CD4-positive, alpha-beta T cell (primary cell): ENCODE results near the gene RASSF10. TPM values are rescaled to one million over a fixed set of nuclear protein-coding genes. Genes with fewer than 3 reads are reported as not detected.

ENCODE experiments used
- ATAC-seq: fragments of 200-7000 bp; cut with Tn5 transposase; one replicate; pipeline ENCODE4 v1.10.0; 2022; ENCODE audit warnings: mild to moderate bottlenecking; ENCODE audit not compliant: poor library complexity
- CTCF ChIA-PET: fragments of 350-600 bp; sonication (Branson Sonifier 250); formaldehyde crosslinking; loops from one replicate; lab custom pipeline; 2021; ENCODE audit warnings: antibody characterized with exemption, inconsistent platforms; lab: Charles Lee
- POLR2A ChIA-PET: fragments of 350-600 bp; sonication (Branson Sonifier 250); formaldehyde crosslinking; loops from one replicate; lab custom pipeline; 2021; ENCODE audit warnings: antibody characterized with exemption, inconsistent platforms; lab: Charles Lee
- DNase-seq, 14 experiments: peaks; one replicate each; pipeline ENCODE4 v3.0.0-alpha.2; 2013 to 2020; ENCODE audit warnings: mixed read lengths in 2 of 14
- H3K27ac ChIP-seq, 2 donors: one replicate each; pipeline versions ENCODE4 v1.5.1 to v1.7.0; 2013; ENCODE audit warnings: low read length in 2 of 2, low read depth in 1 of 2, mild to moderate bottlenecking in 1 of 2
- H3K27me3 ChIP-seq, 2 experiments: 1 replicate in 1 of 2; 2 replicates in 1 of 2; pipeline versions ENCODE4 v1.6.1 to v1.7.0; 2013; ENCODE audit warnings: low read length in 2 of 2, control low read depth in 1 of 2, mild to moderate bottlenecking in 1 of 2, moderate library complexity in 1 of 2; ENCODE audit not compliant: insufficient read depth in 2 of 2, control insufficient read depth in 1 of 2
- H3K36me3 ChIP-seq: one replicate; pipeline ENCODE4 v1.6.1; 2013; ENCODE audit warnings: low read length, control low read depth; ENCODE audit not compliant: insufficient read depth
- H3K4me1 ChIP-seq: one replicate; pipeline ENCODE4 v1.6.1; 2013; ENCODE audit warnings: low read length, control low read depth; ENCODE audit not compliant: insufficient read depth
- H3K4me3 ChIP-seq: one replicate; pipeline ENCODE4 v1.5.1; 2013; ENCODE audit warnings: mild to moderate bottlenecking, low read length, moderate library complexity
- H3K9me3 ChIP-seq, 2 experiments: 1 replicate in 1 of 2; 2 replicates in 1 of 2; pipeline versions ENCODE4 v1.6.1 to v1.7.0; 2013; ENCODE audit warnings: low read length in 2 of 2, mild to moderate bottlenecking in 2 of 2, control low read depth in 1 of 2, moderate library complexity in 1 of 2; ENCODE audit not compliant: control insufficient read depth in 1 of 2, insufficient read depth in 1 of 2
- H3K27ac Mint-ChIP-seq: one replicate; pipeline ENCODE4 v1.8.0; 2020; ENCODE audit warnings: mixed read lengths
- H3K27me3 Mint-ChIP-seq: one replicate; pipeline ENCODE4 v1.8.0; 2021; ENCODE audit warnings: mixed read lengths
- H3K36me3 Mint-ChIP-seq: one replicate; pipeline ENCODE4 v1.8.0; 2021; ENCODE audit warnings: low read depth, mixed read lengths
- H3K4me1 Mint-ChIP-seq: one replicate; pipeline ENCODE4 v1.8.0; 2021; ENCODE audit warnings: low read depth, mixed read lengths
- H3K4me3 Mint-ChIP-seq: one replicate; pipeline ENCODE4 v1.8.0; 2020; ENCODE audit warnings: mild to moderate bottlenecking, mixed read lengths
- H3K9me3 Mint-ChIP-seq: one replicate; pipeline ENCODE4 v1.8.0; 2020; ENCODE audit warnings: mixed read lengths
- intact Hi-C, 2 experiments: fragments of 100-400 bp; cut with DNase I in 1 of 2; cut with micrococcal nuclease in 1 of 2; formaldehyde crosslinking; loops; one replicate each; pipeline versions ENCODE4 v1.15.1 to v1.9.0; 2023 to 2025; cut with DNase I, micrococcal nuclease
- polyA plus RNA-seq, 2 donors: library from polyadenylated mRNA; unstranded; fragments of 120-200 nt; gene quantifications; one replicate each; pipeline ENCODE4 v1.2.1, GENCODE V29; 2013
- total RNA-seq, 174 experiments: library from RNA in 2 of 174; stranded (reverse) in 2 of 174; gene quantifications; one replicate each; pipeline ENCODE4 v1.2.3 and lab custom pipeline; 2021 to 2026
- TF ChIP-seq, protein P1 (sequence below): fragments of 200-600 bp; IDR thresholded peaks from one replicate; pipeline ENCODE4 v1.8.0; 2022; ENCODE audit warnings: antibody characterized with exemption, mild to moderate bottlenecking

Gene RASSF10
- total RNA-seq, result not detected
- polyA plus RNA-seq (2013, experiment 1 of 2), result not detected
- polyA plus RNA-seq (2013, experiment 2 of 2), result 0.01 TPM
- total RNA-seq (lab: John Stamatoyannopoulos, UW), result 0 to 0.08 (median 0) reads per million in 172 experiments

DNA sequence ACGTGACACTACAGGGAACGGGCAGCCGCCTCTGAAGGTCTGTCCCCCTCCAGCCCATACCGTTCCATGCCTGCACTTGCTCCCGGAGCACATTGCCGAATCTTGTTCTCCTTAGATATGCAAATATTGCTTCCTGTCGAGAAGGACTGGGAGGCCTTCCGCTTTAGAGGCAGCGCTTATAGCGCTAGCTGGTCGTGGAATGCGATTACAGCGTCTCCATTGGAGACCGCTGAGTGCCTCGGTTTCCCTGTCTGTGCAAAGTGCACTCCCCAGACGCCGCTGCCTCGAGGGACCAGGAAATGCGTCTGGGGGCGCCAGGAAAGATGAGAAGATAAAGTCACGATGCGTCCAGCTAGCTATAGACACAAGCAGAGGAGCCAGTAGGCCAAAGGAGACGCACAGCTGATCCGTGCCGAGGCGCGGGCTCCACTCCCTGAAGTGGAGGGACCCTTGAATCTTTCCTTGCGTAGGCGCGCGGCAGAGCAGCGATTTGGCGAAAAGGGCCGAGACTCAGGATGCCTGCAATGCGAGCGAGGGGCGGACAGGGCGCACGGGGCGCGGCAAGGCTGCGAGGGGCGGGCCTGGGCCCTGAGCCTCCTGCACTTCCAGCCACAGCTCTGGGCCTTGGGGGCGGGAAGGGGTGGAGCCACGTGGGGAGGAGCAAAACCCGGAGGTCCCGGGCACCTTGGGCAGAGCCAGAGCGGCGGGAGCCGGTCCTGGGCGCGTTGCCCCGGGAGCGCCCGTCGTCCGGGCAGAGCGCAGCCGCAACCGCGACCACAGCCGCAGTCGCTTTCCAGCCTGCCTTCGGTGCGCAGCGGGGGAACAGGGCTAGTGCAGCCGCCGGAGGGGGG lies at the start of gene RASSF10:
Gene RASSF10, plus strand, starts transcription at position 692 of the 851 bp plus-strand sequence. CDS start 261 bp downstream, outside the sequence.
- ChIA-PET CTCF (no interaction called here), POLR2A (no interaction called here)
- Histone ChIP-seq H3K27ac (no peak within 1 kb of the TSS), H3K27me3 (peaks cover 40 to 81% of the 10 kb centered on the region in 2 experiments), H3K36me3 (no peaks in the 10 kb centered on the region), H3K4me3 (no peak within 1 kb of the TSS), H3K9me3 (peaks cover 0 to 9% of the 10 kb centered on the region in 2 experiments), H3K4me1 (peaks cover 6% of the 10 kb centered on the region)
- Mint-ChIP-seq H3K27ac (no peak within 1 kb of the TSS), H3K27me3 (peaks cover 83% of the 10 kb centered on the region), H3K4me3 (no peak within 1 kb of the TSS), H3K36me3 (no peaks in the 10 kb centered on the region), H3K4me1 (no peaks in the 10 kb centered on the region), H3K9me3 (no peaks in the 10 kb centered on the region)
- TF ChIP-seq, protein P1, sequence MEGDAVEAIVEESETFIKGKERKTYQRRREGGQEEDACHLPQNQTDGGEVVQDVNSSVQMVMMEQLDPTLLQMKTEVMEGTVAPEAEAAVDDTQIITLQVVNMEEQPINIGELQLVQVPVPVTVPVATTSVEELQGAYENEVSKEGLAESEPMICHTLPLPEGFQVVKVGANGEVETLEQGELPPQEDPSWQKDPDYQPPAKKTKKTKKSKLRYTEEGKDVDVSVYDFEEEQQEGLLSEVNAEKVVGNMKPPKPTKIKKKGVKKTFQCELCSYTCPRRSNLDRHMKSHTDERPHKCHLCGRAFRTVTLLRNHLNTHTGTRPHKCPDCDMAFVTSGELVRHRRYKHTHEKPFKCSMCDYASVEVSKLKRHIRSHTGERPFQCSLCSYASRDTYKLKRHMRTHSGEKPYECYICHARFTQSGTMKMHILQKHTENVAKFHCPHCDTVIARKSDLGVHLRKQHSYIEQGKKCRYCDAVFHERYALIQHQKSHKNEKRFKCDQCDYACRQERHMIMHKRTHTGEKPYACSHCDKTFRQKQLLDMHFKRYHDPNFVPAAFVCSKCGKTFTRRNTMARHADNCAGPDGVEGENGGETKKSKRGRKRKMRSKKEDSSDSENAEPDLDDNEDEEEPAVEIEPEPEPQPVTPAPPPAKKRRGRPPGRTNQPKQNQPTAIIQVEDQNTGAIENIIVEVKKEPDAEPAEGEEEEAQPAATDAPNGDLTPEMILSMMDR, result no peak
- intact Hi-C loops, result no loop called here
- ATAC-seq (no peak), DNase-seq (no peak)

DNA sequence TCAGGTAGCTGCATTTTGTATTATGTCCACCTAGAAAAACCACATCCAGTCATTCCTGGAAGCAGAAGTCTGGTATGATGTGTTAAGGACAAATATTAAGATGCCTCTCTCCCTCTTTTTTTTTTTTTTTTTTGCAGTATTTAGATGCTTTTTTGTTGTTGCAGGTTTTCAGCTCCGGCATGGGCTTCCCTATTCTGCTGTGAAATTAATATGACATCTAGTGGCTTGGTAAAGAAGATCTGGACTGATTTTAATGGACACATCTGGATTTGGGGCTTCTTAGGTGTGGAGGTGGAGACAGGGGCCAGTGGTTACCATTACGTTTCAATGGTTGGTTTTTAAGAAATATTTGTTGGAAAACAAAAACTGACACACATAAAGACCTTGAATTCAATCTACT lies 47.5 kb upstream of the RASSF10 start:
- H3K4me1 Mint-ChIP-seq, result no peaks in the 10 kb centered on the region

DNA sequence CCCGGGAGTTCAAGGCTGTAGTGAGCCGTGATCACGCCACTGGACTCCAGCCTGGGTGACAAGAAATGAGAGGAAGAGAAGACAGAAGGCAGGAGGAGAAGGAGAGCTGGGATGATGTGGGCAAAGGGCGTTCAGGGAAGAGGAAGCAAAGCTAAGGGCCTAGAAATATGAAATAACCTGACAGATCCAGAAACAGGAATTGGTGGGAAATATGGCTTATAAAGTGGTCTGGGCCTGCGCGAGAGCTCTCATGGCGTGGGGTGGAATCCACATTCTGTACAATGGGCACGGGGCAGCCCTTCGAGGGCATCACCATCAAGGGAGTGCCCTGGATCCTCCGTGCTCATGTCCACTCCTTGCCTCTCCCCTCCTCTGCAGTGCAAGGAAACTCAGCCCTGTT lies 46.8 kb upstream of the RASSF10 start:
- no peak overlapping the region for H3K4me3 ChIP-seq
- H3K27me3 ChIP-seq, result peaks cover 5 to 11% of the 10 kb centered on the region in 2 experiments
- no peaks in the 10 kb centered on the region for H3K4me1 ChIP-seq
- CTCF ChIA-PET, result no interaction called here
- Mint-ChIP-seq H3K27me3 (peaks cover 41% of the 10 kb centered on the region), H3K4me1 (no peaks in the 10 kb centered on the region), H3K36me3 (no peaks in the 10 kb centered on the region), H3K9me3 (no peaks in the 10 kb centered on the region), H3K27ac (no peak overlapping the region), H3K4me3 (no peak overlapping the region)
- no peak overlapping the region for H3K27ac ChIP-seq
- POLR2A ChIA-PET, result no interaction called here
- ATAC-seq, result no peak
- no peaks in the 10 kb centered on the region for H3K9me3 ChIP-seq
- intact Hi-C loops, result loop anchor here (10.0 kb wide), 2 partner anchors 272 to 1282 kb away; no protein-coding TSS in a partner anchor
- DNase-seq, result no peak
- TF ChIP-seq, protein P1, result no peak
- H3K36me3 ChIP-seq, result no peaks in the 10 kb centered on the region

More for the DNA sequence above, 47.5 kb upstream of the RASSF10 start:
- DNase-seq, result no peak
- Histone ChIP-seq H3K9me3 (no peaks in the 10 kb centered on the region), H3K36me3 (no peaks in the 10 kb centered on the region), H3K4me1 (no peaks in the 10 kb centered on the region), H3K27me3 (peaks cover 0 to 11% of the 10 kb centered on the region in 2 experiments), H3K4me3 (no peak overlapping the region), H3K27ac (no peak overlapping the region)
- ChIA-PET CTCF (no interaction called here), POLR2A (no interaction called here)
- Mint-ChIP-seq H3K27ac (no peak overlapping the region), H3K4me3 (no peak overlapping the region), H3K9me3 (no peaks in the 10 kb centered on the region), H3K36me3 (no peaks in the 10 kb centered on the region), H3K27me3 (peaks cover 41% of the 10 kb centered on the region)
- TF ChIP-seq, protein P1, result no peak
- intact Hi-C loops, result loop anchor here (10.0 kb wide), 2 partner anchors 273 to 1283 kb away; no protein-coding TSS in a partner anchor
- no peak for ATAC-seq
